Colonic mucosa (tissue), 4 donors: ENCODE data around the gene SPTB. TPM values are rescaled to one million over a fixed set of nuclear protein-coding genes. Genes with fewer than 3 reads are reported as not detected.

Source experiments
- DNase-seq: peaks from one replicate; pipeline ENCODE4 v3.0.0-alpha.2; 2020
- H3K27ac ChIP-seq: fragments of 200-600 bp; one replicate; pipeline ENCODE4 v1.8.0; 2021
- H3K27me3 ChIP-seq: fragments of 200-600 bp; one replicate; pipeline ENCODE4 v1.8.0; 2021
- H3K36me3 ChIP-seq: fragments of 200-600 bp; one replicate; pipeline ENCODE4 v1.8.0; 2021
- H3K4me1 ChIP-seq: fragments of 200-600 bp; one replicate; pipeline ENCODE4 v1.8.0; 2021; ENCODE audit warnings: mild to moderate bottlenecking
- H3K4me3 ChIP-seq: fragments of 200-600 bp; one replicate; pipeline ENCODE4 v1.8.0; 2021
- H3K9ac ChIP-seq, 2 donors: one replicate each; pipeline ENCODE4 v1.7.0; 2013; ENCODE audit warnings: control low read depth in 2 of 2, low read depth in 2 of 2, low read length in 2 of 2
- H3K9me3 ChIP-seq: fragments of 200-600 bp; one replicate; pipeline ENCODE4 v1.8.0; 2021
- CTCF ChIP-seq: fragments of 200-600 bp; IDR thresholded peaks from one replicate; pipeline ENCODE4 v1.8.0; 2022; ENCODE audit warnings: antibody characterized with exemption, mild to moderate bottlenecking
- intact Hi-C: fragments of 100-400 bp; cut with DNase I; formaldehyde crosslinking; loops from one replicate; pipeline ENCODE4 v1.14.1; 2022
- total RNA-seq, 2 donors: library from RNA; stranded (reverse); fragmentation: NEBNext Ultra II Directional in 1 of 2; extraction: Animal tissue kit (Norgen Biotek cat#: 25700) in 1 of 2; gene quantifications; one replicate each; pipeline ENCODE4 v1.2.1, GENCODE V29; 2021
- donor health status: healthy.
- donor health status: DM: no; HTN: no; CAD: no.
- donor health status: DM: no; HTN: no; CAD: no.

The SPTB gene
- total RNA-seq, 2 donors from 2014 or later: 0.42 to 0.52 TPM

- no peaks in the 10 kb centered on the region for H3K9me3 ChIP-seq
- intact Hi-C loops: no loop called here
Measured at GRCh38 chr14:64815257-64815656, 64.5 kb downstream of the SPTB start.

GRCh38 chr14:64812412-64812811 lies 67.3 kb downstream of the SPTB start:
- no peak for TF ChIP-seq CTCF
- no peaks in the 10 kb centered on the region for H3K36me3 ChIP-seq
- no peak overlapping the region for H3K4me3 ChIP-seq
- no peak overlapping the region for H3K27ac ChIP-seq
- no peaks in the 10 kb centered on the region for H3K9me3 ChIP-seq
- H3K9ac ChIP-seq: no peak overlapping the region
- DNase-seq: peak; percentile 83
- H3K27me3 ChIP-seq: no peaks in the 10 kb centered on the region
- no peaks in the 10 kb centered on the region for H3K4me1 ChIP-seq
- intact Hi-C loops: no loop called here

More at GRCh38 chr14:64815257-64815656, 64.5 kb downstream of the SPTB start:
- no peaks in the 10 kb centered on the region for H3K4me1 ChIP-seq
- H3K4me3 ChIP-seq: no peak overlapping the region
- DNase-seq: no peak
- TF ChIP-seq CTCF: no peak
- H3K27me3 ChIP-seq: no peaks in the 10 kb centered on the region
- H3K36me3 ChIP-seq: no peaks in the 10 kb centered on the region
- no peak overlapping the region for H3K27ac ChIP-seq
- no peak overlapping the region for H3K9ac ChIP-seq

- H3K9me3 ChIP-seq: no peaks in the 10 kb centered on the region
- no peak overlapping the region for H3K27ac ChIP-seq
- intact Hi-C loops: no loop called here
- H3K36me3 ChIP-seq: no peaks in the 10 kb centered on the region
- no peak overlapping the region for H3K9ac ChIP-seq
- no peak for DNase-seq
- no peaks in the 10 kb centered on the region for H3K4me1 ChIP-seq
- no peak for TF ChIP-seq CTCF
- H3K27me3 ChIP-seq: no peaks in the 10 kb centered on the region
- no peak overlapping the region for H3K4me3 ChIP-seq
Measured at GRCh38 chr14:64811676-64812075, 68.0 kb downstream of the SPTB start.

- DNase-seq: no peak
- H3K9me3 ChIP-seq: no peaks in the 10 kb centered on the region
Measured at GRCh38 chr14:64808449-64808848, 71.3 kb downstream of the SPTB start.

GRCh38 chr14:64807551-64807950 lies 72.2 kb downstream of the SPTB start:
- intact Hi-C loops: no loop called here
- TF ChIP-seq CTCF: no peak
- Histone ChIP-seq H3K27ac (no peak overlapping the region), H3K9me3 (no peaks in the 10 kb centered on the region), H3K27me3 (no peaks in the 10 kb centered on the region), H3K4me3 (no peak overlapping the region), H3K4me1 (no peaks in the 10 kb centered on the region), H3K9ac (no peak overlapping the region), H3K36me3 (no peaks in the 10 kb centered on the region)
- no peak for DNase-seq

More at GRCh38 chr14:64808449-64808848, 71.3 kb downstream of the SPTB start:
- intact Hi-C loops: no loop called here
- no peak overlapping the region for H3K4me3 ChIP-seq
- TF ChIP-seq CTCF: no peak
- no peak overlapping the region for H3K27ac ChIP-seq
- H3K4me1 ChIP-seq: no peaks in the 10 kb centered on the region
- no peak overlapping the region for H3K9ac ChIP-seq
- no peaks in the 10 kb centered on the region for H3K36me3 ChIP-seq
- H3K27me3 ChIP-seq: no peaks in the 10 kb centered on the region
